Neural cell (in vitro differentiated cells): ENCODE measurements around the gene SFR1. TPM values are rescaled to one million over a fixed set of nuclear protein-coding genes. Genes with fewer than 3 reads are reported as not detected.

Experiments
- H2AFZ ChIP-seq: fragments of 200-600, 300-800 bp; sonication (generic), shearing (Covaris generic); 2 replicates; pipeline ENCODE4 v1.6.0; 2014; ENCODE audit warnings: low read depth, mild to moderate bottlenecking, antibody characterized with exemption, low read length, moderate library complexity
- H3F3A ChIP-seq: fragments of 200-600 bp; shearing (Covaris generic); 2 replicates; pipeline ENCODE4 v1.6.1; 2016; ENCODE audit warnings: mild to moderate bottlenecking, moderate library complexity, mixed read lengths, antibody characterized with exemption, low read length; ENCODE audit not compliant: insufficient read depth, poor library complexity, severe bottlenecking
- H3K27ac ChIP-seq: fragments of 200-600, 300-800 bp; sonication (generic), shearing (Covaris generic); 2 replicates; pipeline ENCODE4 v1.5.1; 2014; ENCODE audit warnings: mild to moderate bottlenecking, low read length, moderate library complexity
- H3K27me3 ChIP-seq: fragments of 300-800, 200-600 bp; sonication (generic), shearing (Covaris generic); 2 replicates; pipeline ENCODE4 v1.6.0; 2014; ENCODE audit warnings: mild to moderate bottlenecking, low read depth, low read length, moderate library complexity; ENCODE audit not compliant: insufficient read depth
- H3K36me3 ChIP-seq: fragments of 300-800, 200-600 bp; sonication (generic), shearing (Covaris generic); 2 replicates; pipeline ENCODE4 v1.5.1; 2014; ENCODE audit warnings: mild to moderate bottlenecking, antibody characterized with exemption, low read length, moderate library complexity; ENCODE audit not compliant: insufficient read depth
- H3K4me2 ChIP-seq: fragments of 300-800, 200-600 bp; sonication (generic), shearing (Covaris generic); 2 replicates; pipeline ENCODE4 v1.6.0; 2014; ENCODE audit warnings: mild to moderate bottlenecking, low read length
- H3K4me3 ChIP-seq: fragments of 300-800, 200-600 bp; sonication (generic), shearing (Covaris generic); 2 replicates; pipeline ENCODE4 v1.5.1; 2014; ENCODE audit warnings: mild to moderate bottlenecking, low read length, moderate library complexity
- H3K79me2 ChIP-seq: fragments of 200-600 bp; shearing (Covaris generic); replicated peaks from 2 replicates; pipeline ENCODE4 v1.6.0; 2014; ENCODE audit warnings: mild to moderate bottlenecking, low read length, moderate library complexity; ENCODE audit not compliant: insufficient read depth
- H3K9ac ChIP-seq: fragments of 300-800, 200-600 bp; sonication (generic), shearing (Covaris generic); 2 replicates; pipeline ENCODE4 v1.6.1; 2016; ENCODE audit warnings: mild to moderate bottlenecking, low read length, mixed read lengths
- H3K9me2 ChIP-seq: fragments of 200-600 bp; shearing (Covaris generic); 2 replicates; pipeline ENCODE4 v1.6.1; 2016; ENCODE audit warnings: mild to moderate bottlenecking, low read length, mixed read lengths; ENCODE audit not compliant: insufficient read depth
- H3K9me3 ChIP-seq: fragments of 200-600, 300-800 bp; sonication (generic), shearing (Covaris generic); 2 replicates; pipeline ENCODE4 v1.6.1; 2016; ENCODE audit warnings: mild to moderate bottlenecking, mixed run types, low read length, moderate library complexity, mixed read lengths
- H4K20me1 ChIP-seq: fragments of 200-600 bp; shearing (Covaris generic); 2 replicates; pipeline ENCODE4 v1.6.1; 2016; ENCODE audit warnings: mild to moderate bottlenecking, mixed run types; ENCODE audit not compliant: insufficient read depth
- CTCF ChIP-seq: fragments of 450-650 bp; IDR thresholded peaks from 2 replicates; pipeline ENCODE4 v1.5.1; 2014; ENCODE audit warnings: antibody characterized with exemption, mild to moderate bottlenecking, moderate library complexity; ENCODE audit not compliant: poor library complexity, severe bottlenecking
- EP300 ChIP-seq: fragments of 450-650 bp; conservative IDR thresholded peaks from 2 replicates; pipeline ENCODE4 v1.6.1; 2014; ENCODE audit warnings: antibody characterized with exemption, mild to moderate bottlenecking, moderate library complexity; ENCODE audit not compliant: poor library complexity, severe bottlenecking
- EZH2 ChIP-seq: fragments of 200-600, 300-800 bp; shearing (Covaris generic), sonication (generic); IDR thresholded peaks from 2 replicates; pipeline ENCODE4 v1.6.1; 2014; ENCODE audit warnings: antibody characterized with exemption, low read length, borderline replicate concordance, mild to moderate bottlenecking; ENCODE audit not compliant: insufficient read depth, poor library complexity, severe bottlenecking
- MXI1 ChIP-seq: fragments of 450-650 bp; conservative IDR thresholded peaks from 2 replicates; pipeline ENCODE4 v1.6.1; 2014; ENCODE audit warnings: antibody characterized with exemption, mild to moderate bottlenecking; ENCODE audit not compliant: poor library complexity, severe bottlenecking
- POLR2AphosphoS5 ChIP-seq: IDR thresholded peaks from 2 replicates; pipeline ENCODE4 v1.6.1; 2012
- RAD21 ChIP-seq: fragments of 450-650 bp; conservative IDR thresholded peaks from 2 replicates; pipeline ENCODE4 v1.6.1; 2014; ENCODE audit warnings: antibody characterized with exemption, mild to moderate bottlenecking, moderate library complexity
- REST ChIP-seq: IDR thresholded peaks from 2 replicates; pipeline ENCODE4 v1.6.1; 2012; ENCODE audit warnings: borderline replicate concordance
- SMC3 ChIP-seq: fragments of 450-650 bp; conservative IDR thresholded peaks from 2 replicates; pipeline ENCODE4 v1.6.1; 2014; ENCODE audit warnings: antibody characterized with exemption, mild to moderate bottlenecking, moderate library complexity; ENCODE audit not compliant: poor library complexity
- TAF1 ChIP-seq: IDR thresholded peaks from 2 replicates; pipeline ENCODE4 v1.6.1; 2012; ENCODE audit warnings: low read depth
- polyA plus RNA-seq: library from polyadenylated mRNA; depleted of rRNA; stranded (reverse); fragments of >200 nt; gene quantifications from 2 replicates; pipeline ENCODE4 v1.2.3, GENCODE V29; 2014

The SFR1 gene
- polyA plus RNA-seq, 1 donor from 2014 or later = 5.0 TPM

- Histone ChIP-seq H3K36me3 (no peaks in the 10 kb centered on the region), H4K20me1 (no peaks in the 10 kb centered on the region), H3K9me2 (no peaks in the 10 kb centered on the region), H3K27ac (no peak overlapping the region), H3K9me3 (no peaks in the 10 kb centered on the region), H3K4me2 (no peak overlapping the region), H3F3A (no peaks in the 10 kb centered on the region), H3K9ac (no peak overlapping the region), H3K4me3 (no peak overlapping the region), H3K27me3 (no peaks in the 10 kb centered on the region), H2AFZ (no peak overlapping the region), H3K79me2 (no peaks in the 10 kb centered on the region)
- no peak for TF ChIP-seq POLR2AphosphoS5
- TF ChIP-seq EZH2 = no peak
- no peak for TF ChIP-seq SMC3
- no peak for TF ChIP-seq RAD21
- TF ChIP-seq EP300 = no peak
- TF ChIP-seq REST = no peak
- no peak for TF ChIP-seq CTCF
- no peak for TF ChIP-seq MXI1
- no peak for TF ChIP-seq TAF1
These were observed 21.2 kb upstream of the SFR1 start for GRCh38 chr10:104100795-104101194.

- no peaks in the 10 kb centered on the region for H3F3A ChIP-seq
- H3K9ac ChIP-seq = no peak overlapping the region
- H3K36me3 ChIP-seq = no peaks in the 10 kb centered on the region
- no peak overlapping the region for H3K4me3 ChIP-seq
- H2AFZ ChIP-seq = no peak overlapping the region
- no peak overlapping the region for H3K4me2 ChIP-seq
- H4K20me1 ChIP-seq = no peaks in the 10 kb centered on the region
- H3K27ac ChIP-seq = no peak overlapping the region
- H3K79me2 ChIP-seq = no peaks in the 10 kb centered on the region
- no peaks in the 10 kb centered on the region for H3K9me3 ChIP-seq
- H3K27me3 ChIP-seq = no peaks in the 10 kb centered on the region
- H3K9me2 ChIP-seq = no peaks in the 10 kb centered on the region
- no peak for TF ChIP-seq EP300
- no peak for TF ChIP-seq TAF1
- no peak for TF ChIP-seq RAD21
- no peak for TF ChIP-seq SMC3
- TF ChIP-seq CTCF = no peak
- TF ChIP-seq POLR2AphosphoS5 = no peak
- TF ChIP-seq EZH2 = no peak
- TF ChIP-seq REST = no peak
- TF ChIP-seq MXI1 = no peak
These were observed 20.1 kb upstream of the SFR1 start for GRCh38 chr10:104101902-104102301.
